Measurements from ENCODE around the gene MEF2B.

GRCh38 chr19:19185853-19186740, 16.0 kb upstream of the MEF2B start:
- TF ChIP-seq CTCF (IDR thresholded peaks at IDR 0.05; ENCODE audit: insufficient read depth, low read length, poor library complexity, severe bottlenecking) = peak; percentile 71
- no peak for TF ChIP-seq EZH2phosphoT487 (conservative IDR thresholded peaks at IDR 0.05; ENCODE audit: low read length)

All from SU-DHL-6 (cell line).